Gastroesophageal sphincter (tissue), 3 donors: ENCODE data around the gene HEMK1.

Experiments used
- CTCF ChIP-seq, 4 experiments: fragments of 200-600 bp in 2 of 4; fragments of 450-650 bp in 2 of 4; sonication (generic) in 1 of 4; IDR thresholded peaks; one replicate each; pipeline ENCODE4 v1.5.1; 2017 to 2019; ENCODE audit warnings: antibody characterized with exemption in 4 of 4, mild to moderate bottlenecking in 2 of 4, moderate library complexity in 2 of 4
- EP300 ChIP-seq: sonication (generic); formaldehyde crosslinking; IDR thresholded peaks from one replicate; pipeline ENCODE4 v1.6.1; 2017; ENCODE audit warnings: antibody characterized with exemption, mild to moderate bottlenecking
- POLR2A ChIP-seq, 2 donors: fragments of 450-650 bp; IDR thresholded peaks; one replicate each; pipeline ENCODE4 v1.6.1; 2017; ENCODE audit warnings: antibody characterized with exemption in 2 of 2, mild to moderate bottlenecking in 2 of 2, moderate library complexity in 1 of 2
- POLR2AphosphoS5 ChIP-seq: sonication (generic); formaldehyde crosslinking; IDR thresholded peaks from one replicate; pipeline ENCODE4 v1.6.1; 2017; ENCODE audit warnings: antibody characterized with exemption

- TF ChIP-seq CTCF (IDR thresholded peaks at IDR 0.05) (no peak), POLR2A (IDR thresholded peaks at IDR 0.05) (no peak), EP300 (no peak), POLR2AphosphoS5 (no peak)
Measured at GRCh38 chr3:50586763-50587070, 17.4 kb downstream of the HEMK1 start.
